Measurements from ENCODE around the gene NR6A1. TPM values are rescaled to one million over a fixed set of nuclear protein-coding genes. Genes with fewer than 3 reads are reported as not detected.

Gene NR6A1
- total RNA-seq, 4 donors from 2014 or later, result 1.8 to 2.8 (median 2.0) TPM

DNA sequence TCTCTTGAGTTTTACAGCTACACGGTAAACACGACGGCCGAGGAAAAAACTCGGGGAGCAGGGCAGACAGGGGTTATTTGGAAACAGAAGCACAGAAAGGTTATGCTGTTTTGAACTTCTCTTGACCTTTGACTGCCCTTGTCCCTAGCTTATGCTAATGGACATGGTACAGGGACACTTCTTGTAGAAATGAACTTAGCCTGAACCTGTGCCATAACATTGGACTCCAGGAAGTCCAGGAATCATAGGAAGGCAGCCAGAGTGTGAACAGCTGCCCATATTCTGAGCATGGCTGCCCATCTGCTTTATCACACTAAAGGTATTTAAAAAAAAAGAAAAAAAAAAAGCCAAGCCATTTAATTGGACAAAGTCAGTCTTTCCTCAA, 46.1 kb downstream of the NR6A1 start:
- Histone ChIP-seq H3K4me3 (no peak overlapping the region), H3K4me1 (peaks cover 0 to 12% (median 2%) of the 10 kb centered on the region in 4 donors), H3K27ac (replicated peaks in 1 of 4) (no peak overlapping the region), H3K27me3 (no peaks in the 10 kb centered on the region), H3K36me3 (no peaks in the 10 kb centered on the region), H3K9me3 (no peaks in the 10 kb centered on the region)
- DNase-seq (ENCODE audit: extremely low spot score), result no peak
- 82% methylated on average over 5 of the region's 5 CpGs for WGBS
- no peak for TF ChIP-seq POLR2A (IDR thresholded peaks at IDR 0.05; ENCODE audit: low read depth)
- no peak for TF ChIP-seq EP300 (IDR thresholded peaks at IDR 0.05)
- TF ChIP-seq, protein P1, sequence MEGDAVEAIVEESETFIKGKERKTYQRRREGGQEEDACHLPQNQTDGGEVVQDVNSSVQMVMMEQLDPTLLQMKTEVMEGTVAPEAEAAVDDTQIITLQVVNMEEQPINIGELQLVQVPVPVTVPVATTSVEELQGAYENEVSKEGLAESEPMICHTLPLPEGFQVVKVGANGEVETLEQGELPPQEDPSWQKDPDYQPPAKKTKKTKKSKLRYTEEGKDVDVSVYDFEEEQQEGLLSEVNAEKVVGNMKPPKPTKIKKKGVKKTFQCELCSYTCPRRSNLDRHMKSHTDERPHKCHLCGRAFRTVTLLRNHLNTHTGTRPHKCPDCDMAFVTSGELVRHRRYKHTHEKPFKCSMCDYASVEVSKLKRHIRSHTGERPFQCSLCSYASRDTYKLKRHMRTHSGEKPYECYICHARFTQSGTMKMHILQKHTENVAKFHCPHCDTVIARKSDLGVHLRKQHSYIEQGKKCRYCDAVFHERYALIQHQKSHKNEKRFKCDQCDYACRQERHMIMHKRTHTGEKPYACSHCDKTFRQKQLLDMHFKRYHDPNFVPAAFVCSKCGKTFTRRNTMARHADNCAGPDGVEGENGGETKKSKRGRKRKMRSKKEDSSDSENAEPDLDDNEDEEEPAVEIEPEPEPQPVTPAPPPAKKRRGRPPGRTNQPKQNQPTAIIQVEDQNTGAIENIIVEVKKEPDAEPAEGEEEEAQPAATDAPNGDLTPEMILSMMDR (IDR thresholded peaks at IDR 0.05), result no peak
- no peak for TF ChIP-seq POLR2AphosphoS5 (IDR thresholded peaks at IDR 0.05)
- intact Hi-C loops (cut with DNase I), result no loop called here

DNA sequence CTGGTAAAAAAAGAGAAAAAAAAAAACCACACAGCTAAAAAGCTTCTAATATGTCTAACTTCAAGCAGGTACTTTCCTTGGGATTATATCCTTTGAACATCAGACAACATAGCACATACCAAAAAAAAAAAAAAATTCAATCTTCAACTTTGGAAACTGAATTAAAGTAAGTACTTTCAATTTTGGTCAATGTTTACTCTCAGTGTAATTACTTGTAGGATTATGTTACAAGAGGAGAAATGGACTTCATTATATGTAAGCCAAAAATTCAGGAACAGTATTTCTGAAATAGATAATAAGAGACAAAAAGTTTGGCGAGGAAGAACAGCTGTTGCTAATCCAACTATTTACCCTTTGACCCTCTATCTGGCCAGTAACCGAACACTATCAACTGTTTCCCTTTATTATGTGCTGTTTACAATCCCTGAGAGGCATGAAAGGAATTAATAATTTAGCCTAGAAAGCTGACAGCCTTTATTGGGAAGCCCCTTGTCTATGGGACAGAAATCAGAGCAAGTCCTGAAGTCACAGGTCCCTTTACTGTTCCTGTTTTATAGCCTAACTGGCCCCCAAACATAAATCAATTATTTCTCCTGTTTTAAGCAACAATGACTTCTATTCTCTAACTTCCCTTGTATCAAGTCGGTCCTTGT, 46.6 kb downstream of the NR6A1 start:
- no peak for TF ChIP-seq POLR2AphosphoS5 (IDR thresholded peaks at IDR 0.05)
- no peak for TF ChIP-seq POLR2A (IDR thresholded peaks at IDR 0.05; ENCODE audit: low read depth)
- TF ChIP-seq, protein P1 (IDR thresholded peaks at IDR 0.05), result no peak
- no peak for TF ChIP-seq EP300 (IDR thresholded peaks at IDR 0.05)
- Histone ChIP-seq H3K4me1 (peaks cover 0 to 12% (median 2%) of the 10 kb centered on the region in 4 donors), H3K4me3 (no peak overlapping the region), H3K36me3 (no peaks in the 10 kb centered on the region), H3K9me3 (no peaks in the 10 kb centered on the region), H3K27ac (replicated peaks in 1 of 4) (no peak overlapping the region), H3K27me3 (no peaks in the 10 kb centered on the region)
- WGBS, result 50% methylated on average over 3 of the region's 3 CpGs
- no peak for DNase-seq (ENCODE audit: extremely low spot score)
- intact Hi-C loops (cut with DNase I), result no loop called here

DNA sequence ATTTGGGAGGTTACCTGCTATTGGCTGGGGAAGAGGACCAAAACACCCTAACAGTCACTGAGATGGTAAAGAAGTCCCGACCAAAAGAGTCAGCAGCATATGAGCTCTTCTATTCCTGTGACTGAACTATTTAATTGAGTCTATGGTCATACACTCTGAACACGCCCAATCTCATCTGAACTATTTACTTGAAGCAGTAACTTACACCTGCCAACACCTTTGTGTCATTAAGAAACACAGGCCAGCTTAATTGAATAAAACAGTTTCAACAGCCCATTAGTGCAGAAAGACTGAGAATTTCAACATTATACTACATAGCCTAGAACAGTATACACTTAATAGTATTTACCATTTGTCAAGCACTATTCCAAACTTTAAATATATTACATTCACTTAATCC, 47.8 kb downstream of the NR6A1 start:
- no peak for DNase-seq (ENCODE audit: extremely low spot score)
- WGBS, result 82% methylated on average over 2 of the region's 2 CpGs
- TF ChIP-seq POLR2A (IDR thresholded peaks at IDR 0.05; ENCODE audit: low read depth), result no peak
- Histone ChIP-seq H3K27ac (replicated peaks in 1 of 4) (no peak overlapping the region), H3K27me3 (no peaks in the 10 kb centered on the region), H3K4me1 (peaks cover 0 to 12% (median 2%) of the 10 kb centered on the region in 4 donors), H3K4me3 (no peak overlapping the region), H3K36me3 (no peaks in the 10 kb centered on the region), H3K9me3 (no peaks in the 10 kb centered on the region)
- intact Hi-C loops (cut with DNase I), result no loop called here

DNA sequence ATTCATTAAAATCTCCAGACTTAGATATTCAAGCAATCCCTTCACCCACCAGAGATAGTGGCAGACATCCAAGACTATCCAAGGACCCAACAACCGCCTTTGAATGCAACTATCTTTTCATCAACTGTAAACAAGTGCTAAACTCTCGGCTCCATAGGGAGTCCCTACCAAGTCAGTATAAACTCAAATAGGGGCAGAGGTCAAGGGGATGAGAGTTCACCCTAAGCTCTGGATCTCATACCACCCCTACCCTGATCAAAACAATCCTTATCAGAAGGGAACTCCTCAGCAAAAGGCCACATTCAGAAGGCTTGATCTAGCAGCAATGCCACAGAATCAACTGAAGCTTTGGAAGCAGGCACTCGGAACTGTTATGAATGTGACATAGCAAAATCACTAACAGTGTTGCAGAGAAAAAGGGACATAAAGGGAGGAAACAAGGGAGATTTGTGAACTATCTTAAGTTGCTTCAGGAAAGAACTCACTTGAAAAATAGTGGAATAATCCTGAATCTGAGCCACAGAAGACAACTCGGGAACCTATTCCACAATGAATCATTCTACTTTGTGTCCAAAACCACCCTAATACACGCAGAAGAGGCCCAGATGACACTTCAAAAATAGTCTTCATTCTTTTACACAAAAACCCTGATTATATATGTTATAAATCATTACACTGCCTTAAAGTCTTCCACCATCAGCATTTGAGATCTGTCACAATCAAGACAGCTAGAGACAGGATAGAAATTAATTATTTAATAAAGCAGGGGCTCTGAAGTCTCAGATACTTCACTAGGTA, 49.8 kb downstream of the NR6A1 start:
- WGBS, result 64% methylated on average over 5 of the region's 5 CpGs
- intact Hi-C loops (cut with DNase I), result no loop called here

More for the DNA sequence above, 49.8 kb downstream of the NR6A1 start:
- H3K36me3 ChIP-seq, result no peaks in the 10 kb centered on the region
- no peak for DNase-seq (ENCODE audit: extremely low spot score)
- no peak overlapping the region for H3K4me3 ChIP-seq
- no peaks in the 10 kb centered on the region for H3K9me3 ChIP-seq
- TF ChIP-seq, protein P1 (IDR thresholded peaks at IDR 0.05), result no peak
- TF ChIP-seq EP300 (IDR thresholded peaks at IDR 0.05), result no peak
- no peak for TF ChIP-seq POLR2AphosphoS5 (IDR thresholded peaks at IDR 0.05)
- TF ChIP-seq POLR2A (IDR thresholded peaks at IDR 0.05; ENCODE audit: low read depth), result no peak
- no peaks in the 10 kb centered on the region for H3K27me3 ChIP-seq
- peaks cover 0 to 12% (median 2%) of the 10 kb centered on the region in 4 donors for H3K4me1 ChIP-seq
- H3K27ac ChIP-seq (replicated peaks in 1 of 4), result no peak overlapping the region

Measured in esophagus muscularis mucosa (tissue), 4 donors.